Measurements from ENCODE around the gene LRRC30.

DNA sequence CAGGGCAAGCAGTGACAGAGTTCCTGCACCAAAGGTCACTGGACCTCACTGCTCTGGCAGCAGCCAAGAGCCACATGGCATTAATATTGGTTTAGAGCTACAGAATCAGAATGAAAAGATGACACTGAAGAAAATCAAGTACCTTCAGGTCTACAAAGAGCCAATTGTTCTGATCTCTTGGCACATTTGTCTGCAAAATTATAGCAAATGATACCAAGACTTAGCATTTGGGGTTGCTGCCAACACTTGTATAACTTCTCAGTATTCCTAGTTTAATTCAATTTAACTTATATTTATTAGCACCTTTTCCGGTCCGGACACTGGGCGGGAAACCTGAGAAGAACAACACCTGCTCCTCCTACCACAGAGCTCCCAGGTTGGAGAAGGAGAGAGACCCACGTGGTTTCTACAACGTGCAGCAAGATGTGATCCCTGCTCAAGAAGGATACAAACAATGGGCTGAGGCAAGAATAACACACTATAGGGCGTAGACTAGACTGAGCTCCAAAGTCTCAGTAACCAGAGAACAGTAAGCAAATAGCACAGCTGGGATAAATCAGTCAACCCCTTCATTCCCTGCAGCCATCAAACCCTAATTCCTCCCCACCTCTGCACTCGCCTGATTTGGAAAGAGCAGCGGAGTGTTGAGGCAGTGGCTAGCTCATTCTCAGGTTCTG is 2.4 kb downstream of the LRRC30 start:
- TF ChIP-seq, protein P1, sequence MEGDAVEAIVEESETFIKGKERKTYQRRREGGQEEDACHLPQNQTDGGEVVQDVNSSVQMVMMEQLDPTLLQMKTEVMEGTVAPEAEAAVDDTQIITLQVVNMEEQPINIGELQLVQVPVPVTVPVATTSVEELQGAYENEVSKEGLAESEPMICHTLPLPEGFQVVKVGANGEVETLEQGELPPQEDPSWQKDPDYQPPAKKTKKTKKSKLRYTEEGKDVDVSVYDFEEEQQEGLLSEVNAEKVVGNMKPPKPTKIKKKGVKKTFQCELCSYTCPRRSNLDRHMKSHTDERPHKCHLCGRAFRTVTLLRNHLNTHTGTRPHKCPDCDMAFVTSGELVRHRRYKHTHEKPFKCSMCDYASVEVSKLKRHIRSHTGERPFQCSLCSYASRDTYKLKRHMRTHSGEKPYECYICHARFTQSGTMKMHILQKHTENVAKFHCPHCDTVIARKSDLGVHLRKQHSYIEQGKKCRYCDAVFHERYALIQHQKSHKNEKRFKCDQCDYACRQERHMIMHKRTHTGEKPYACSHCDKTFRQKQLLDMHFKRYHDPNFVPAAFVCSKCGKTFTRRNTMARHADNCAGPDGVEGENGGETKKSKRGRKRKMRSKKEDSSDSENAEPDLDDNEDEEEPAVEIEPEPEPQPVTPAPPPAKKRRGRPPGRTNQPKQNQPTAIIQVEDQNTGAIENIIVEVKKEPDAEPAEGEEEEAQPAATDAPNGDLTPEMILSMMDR (conservative IDR thresholded peaks at IDR 0.05; ENCODE audit: low read depth, low read length): no peak
- no peak for TF ChIP-seq CHD1 (IDR thresholded peaks at IDR 0.05; ENCODE audit: low read depth, low read length)
- TF ChIP-seq, protein P2, sequence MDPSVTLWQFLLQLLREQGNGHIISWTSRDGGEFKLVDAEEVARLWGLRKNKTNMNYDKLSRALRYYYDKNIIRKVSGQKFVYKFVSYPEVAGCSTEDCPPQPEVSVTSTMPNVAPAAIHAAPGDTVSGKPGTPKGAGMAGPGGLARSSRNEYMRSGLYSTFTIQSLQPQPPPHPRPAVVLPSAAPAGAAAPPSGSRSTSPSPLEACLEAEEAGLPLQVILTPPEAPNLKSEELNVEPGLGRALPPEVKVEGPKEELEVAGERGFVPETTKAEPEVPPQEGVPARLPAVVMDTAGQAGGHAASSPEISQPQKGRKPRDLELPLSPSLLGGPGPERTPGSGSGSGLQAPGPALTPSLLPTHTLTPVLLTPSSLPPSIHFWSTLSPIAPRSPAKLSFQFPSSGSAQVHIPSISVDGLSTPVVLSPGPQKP (IDR thresholded peaks at IDR 0.05; ENCODE audit: borderline replicate concordance, low read depth, low read length): no peak
- no peak for TF ChIP-seq POLR2A (IDR thresholded peaks at IDR 0.05; ENCODE audit: low read depth, low read length)

Measured in IMR-90 (cell line).